Pancreas (tissue), 10 donors: ENCODE measurements around the gene PPIG. TPM values are rescaled to one million over a fixed set of nuclear protein-coding genes. Genes with fewer than 3 reads are reported as not detected.
A peak's percentile ranks its signal among the peaks of the same experiment; 100 is the strongest.

Experiments
- ATAC-seq, 4 donors: fragments of 200-7000 bp; cut with Tn5 transposase; one replicate each; pipeline versions ENCODE4 v1.8.0 to v1.9.1; 2020; ENCODE audit warnings: mild to moderate bottlenecking in 4 of 4, moderate library complexity in 4 of 4
- DNase-seq, 6 donors: peaks; one replicate each; pipeline ENCODE4 v3.0.0-alpha.2; 2020
- FAIRE-seq: peaks from 2 replicates; lab custom pipeline; 2012; peaks lifted over from hg19 to GRCh38; lab: Jason Lieb, UNC
- H3K27ac ChIP-seq, 4 donors: fragments of 200-600 bp; sonication (generic); 1 replicate in 3 of 4; 2 replicates in 1 of 4; pipeline versions ENCODE4 v1.5.0 to v1.8.0; 2020
- H3K27me3 ChIP-seq, 4 donors: fragments of 200-600 bp; one replicate each; pipeline ENCODE4 v1.8.0; 2021
- H3K36me3 ChIP-seq, 3 donors: fragments of 200-600 bp; sonication (generic) in 1 of 3; one replicate each; pipeline versions ENCODE4 v1.5.0 to v1.8.0; 2020 to 2021
- H3K4me1 ChIP-seq, 3 donors: fragments of 200-600 bp; one replicate each; pipeline ENCODE4 v1.8.0; 2021
- H3K4me3 ChIP-seq, 4 donors: fragments of 200-600 bp; sonication (generic) in 2 of 4; one replicate each; pipeline versions ENCODE4 v1.5.0 to v1.8.0; 2020 to 2021
- H3K9me3 ChIP-seq, 4 donors: fragments of 200-600 bp; one replicate each; pipeline ENCODE4 v1.8.0; 2021
- CTCF ChIP-seq, 4 donors: fragments of 200-600 bp; sonication (generic) in 3 of 4; IDR thresholded peaks; one replicate each; pipeline versions ENCODE4 v1.5.0 to v1.8.0; 2021; ENCODE audit warnings: antibody characterized with exemption in 4 of 4
- WGBS, 2 donors: extraction: QIAGEN DNeasy Blood & Tissue Kit; methylation state at CpG; one replicate each; pipeline ENCODE4 v1.1.7; 2013; 5-methylcytosine and 5-hydroxymethylcytosine counted together
- intact Hi-C, 3 donors: fragments of 100-400 bp; cut with DNase I; formaldehyde crosslinking; loops; one replicate each; pipeline versions ENCODE4 v1.11.1 to v1.14.2; 2022
- polyA plus RNA-seq, 2 donors: library from polyadenylated mRNA; stranded (reverse); fragments of 200-250 nt; gene quantifications; one replicate each; pipeline ENCODE4 v1.2.3, GENCODE V29; 2013
- total RNA-seq, 6 donors: library from RNA; stranded (reverse); fragmentation: NEBNext Ultra II Directional in 4 of 6; extraction: Animal tissue kit (Norgen Biotek cat#: 25700) in 4 of 6; gene quantifications; one replicate each; pipeline versions ENCODE4 v1.2.1 to v1.2.4, GENCODE V29; 2021 to 2023
- donor health status: healthy with polysubstance abuse.
- donor health status: DM: no; HTN: no; CAD: no; lungs with moderate emphysema.
- donor health status: DM: no; HTN: no; CAD: no.
- donor health status: control.
- donor health status: control.
- donor health status: Bipolar disorder and iron deficiency.
- donor health status: DM: yes; HTN: yes; CAD: no.
- donor health status: DM: no; HTN: no; CAD: no.
- donor health status: DM: no; HTN: no; CAD: no.
- donor health status: DM: yes; HTN: yes; CAD: no.

Gene PPIG
- total and polyA plus RNA-seq, 8 donors, result 17.0 to 30.0 (median 22.2) TPM

GRCh38 chr2:169641464-169641863, 57.3 kb downstream of the PPIG start:
- Histone ChIP-seq H3K27me3 (no peaks in the 10 kb centered on the region), H3K9me3 (no peaks in the 10 kb centered on the region), H3K27ac (peak overlapping the region in 2 of 4 donors; percentile 1 to 5), H3K36me3 (peaks cover 0 to 16% (median 0%) of the 10 kb centered on the region in 3 donors), H3K4me1 (peaks cover 9 to 19% (median 16%) of the 10 kb centered on the region in 3 donors), H3K4me3 (no peak overlapping the region)
- ATAC-seq (peak; percentile 54 to 89 (median 82)), DNase-seq (no peak), FAIRE-seq (peak; percentile 73)
- WGBS, 2 donors, result 36 to 42% methylated on average over 2 of the region's 2 CpGs
- TF ChIP-seq CTCF (IDR thresholded peaks at IDR 0.05), result no peak
- intact Hi-C loops, result no loop called here

GRCh38 chr2:169644173-169644572, 60.0 kb downstream of the PPIG start:
- 65 to 69% methylated on average over 3 of the region's 3 CpGs for WGBS, 2 donors
- FAIRE-seq, result no peak

GRCh38 chr2:169647496-169647895, 63.3 kb downstream of the PPIG start:
- no peaks in the 10 kb centered on the region for H3K4me1 ChIP-seq
- H3K4me3 ChIP-seq, result no peak overlapping the region
- ATAC-seq (no peak), DNase-seq (no peak), FAIRE-seq (peak; percentile 70)
- H3K27ac ChIP-seq, result no peak overlapping the region
- no peaks in the 10 kb centered on the region for H3K9me3 ChIP-seq
- H3K27me3 ChIP-seq, result no peaks in the 10 kb centered on the region
- TF ChIP-seq CTCF (IDR thresholded peaks at IDR 0.05), result no peak
- H3K36me3 ChIP-seq, result no peaks in the 10 kb centered on the region
- intact Hi-C loops, result no loop called here
- 76 to 80% methylated on average over 2 of the region's 2 CpGs for WGBS, 2 donors

More at GRCh38 chr2:169644173-169644572, 60.0 kb downstream of the PPIG start:
- ATAC-seq (no peak), DNase-seq (no peak)
- intact Hi-C loops, result no loop called here
- H3K27me3 ChIP-seq, result no peaks in the 10 kb centered on the region
- no peak overlapping the region for H3K27ac ChIP-seq
- no peak overlapping the region for H3K4me3 ChIP-seq
- no peak for TF ChIP-seq CTCF (IDR thresholded peaks at IDR 0.05)
- H3K9me3 ChIP-seq, result no peaks in the 10 kb centered on the region
- no peaks in the 10 kb centered on the region for H3K36me3 ChIP-seq
- peaks cover 9 to 19% (median 16%) of the 10 kb centered on the region in 3 donors for H3K4me1 ChIP-seq

GRCh38 chr2:169649278-169649677, 65.1 kb downstream of the PPIG start:
- DNase-seq, result peak in 4 of 6 donors; percentile 48 to 77 (median 62)
- peak; percentile 84 to 97 (median 93) for ATAC-seq
- peak overlapping the region in 2 of 4 donors; percentile 3 to 51 for H3K27ac ChIP-seq
- no peak for TF ChIP-seq CTCF (IDR thresholded peaks at IDR 0.05)
- H3K27me3 ChIP-seq, result no peaks in the 10 kb centered on the region
- H3K36me3 ChIP-seq, result no peaks in the 10 kb centered on the region
- H3K4me1 ChIP-seq, result no peaks in the 10 kb centered on the region
- no peak for FAIRE-seq
- H3K4me3 ChIP-seq, result no peak overlapping the region
- 35 to 48% methylated on average over 1 of the region's 1 CpG for WGBS, 2 donors
- intact Hi-C loops, result no loop called here
- H3K9me3 ChIP-seq, result no peaks in the 10 kb centered on the region

GRCh38 chr2:169653636-169654035, 69.5 kb downstream of the PPIG start:
- FAIRE-seq, result no peak
- no peak for DNase-seq
- Histone ChIP-seq H3K36me3 (no peaks in the 10 kb centered on the region), H3K27ac (no peak overlapping the region), H3K4me3 (no peak overlapping the region), H3K27me3 (no peaks in the 10 kb centered on the region), H3K9me3 (no peaks in the 10 kb centered on the region), H3K4me1 (no peaks in the 10 kb centered on the region)
- no peak for ATAC-seq
- TF ChIP-seq CTCF (IDR thresholded peaks at IDR 0.05), result no peak
- WGBS, 2 donors, result 58 to 66% methylated on average over 3 of the region's 3 CpGs
- intact Hi-C loops, result no loop called here
